Measurements from ENCODE around the gene MYO16. TPM values are rescaled to one million over a fixed set of nuclear protein-coding genes. Genes with fewer than 3 reads are reported as not detected.

Gene MYO16
- total RNA-seq, 1 donor = not detected

DNA sequence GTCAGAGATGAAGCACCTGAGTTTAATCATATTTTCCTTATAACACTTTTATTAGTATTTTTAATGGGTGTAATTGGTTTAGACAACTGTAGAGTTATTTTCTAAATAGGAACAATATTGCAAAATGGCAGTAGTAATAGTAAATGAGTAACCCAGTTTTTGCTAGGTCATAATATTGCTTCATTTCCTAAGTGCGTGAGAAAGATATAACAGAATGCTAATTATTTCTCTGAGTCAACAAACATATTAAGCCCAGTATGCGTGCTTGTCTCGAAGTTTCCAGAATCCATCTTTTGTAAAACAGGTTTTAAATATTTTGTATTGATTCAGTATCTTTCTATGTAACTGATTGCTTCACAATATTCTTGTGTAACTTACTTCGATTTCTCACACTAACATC lies 315.3 kb downstream of the MYO16 start:
- no peak overlapping the region for H3K4me2 ChIP-seq (ENCODE audit: insufficient read depth, low read length)

DNA sequence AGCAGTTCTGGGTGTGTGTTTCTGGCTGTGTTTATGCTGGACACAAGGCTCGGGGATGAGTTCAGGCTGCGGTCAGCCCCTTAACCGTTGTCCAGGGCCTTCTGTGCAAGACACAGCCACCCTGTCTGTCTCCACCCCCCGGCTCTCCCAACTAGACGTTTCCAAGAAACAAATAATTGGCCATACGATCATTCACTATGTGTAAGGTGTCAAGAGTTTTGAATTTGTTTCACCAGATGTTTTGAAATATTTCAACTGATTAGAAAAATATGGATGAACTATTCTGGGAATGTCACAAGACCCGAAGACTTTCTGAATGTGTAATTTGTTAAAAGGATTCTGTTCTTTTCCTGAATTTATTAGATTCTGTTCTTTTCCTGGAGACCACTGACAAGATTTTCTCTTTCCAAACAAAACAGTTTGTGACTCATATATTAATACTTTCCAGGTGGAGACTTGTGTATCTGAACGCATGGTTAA lies 318.2 kb downstream of the MYO16 start:
- Histone ChIP-seq H3K4me1 (ENCODE audit: insufficient read depth, low read length) (no peaks in the 10 kb centered on the region), H3K36me3 (ENCODE audit: insufficient read depth, low read length) (no peaks in the 10 kb centered on the region), H4K20me1 (ENCODE audit: insufficient read depth, low read length) (no peaks in the 10 kb centered on the region), H3K4me2 (ENCODE audit: insufficient read depth, low read length) (no peak overlapping the region), H2AFZ (ENCODE audit: low read length) (peak overlapping the region; percentile 14), H3K79me2 (ENCODE audit: insufficient read depth, low read length) (no peaks in the 10 kb centered on the region), H3K4me3 (ENCODE audit: insufficient read depth, low read length) (no peak overlapping the region), H3K9me3 (ENCODE audit: low read depth, low read length) (no peaks in the 10 kb centered on the region), H3K27me3 (ENCODE audit: insufficient read depth, low read length) (no peaks in the 10 kb centered on the region), H3K27ac (ENCODE audit: low read depth, low read length) (no peak overlapping the region)
- TF ChIP-seq CTCF (IDR thresholded peaks at IDR 0.05; ENCODE audit: extremely low read depth, low read depth, low read length) = no peak
- no peak for DNase-seq (ENCODE audit: insufficient read length, low spot score, missing footprints)

More for the DNA sequence above, 315.3 kb downstream of the MYO16 start:
- no peak for DNase-seq (ENCODE audit: insufficient read length, low spot score, missing footprints)
- Histone ChIP-seq H2AFZ (ENCODE audit: low read length) (no peak overlapping the region), H3K36me3 (ENCODE audit: insufficient read depth, low read length) (no peaks in the 10 kb centered on the region), H3K4me3 (ENCODE audit: insufficient read depth, low read length) (no peak overlapping the region), H3K9me3 (ENCODE audit: low read depth, low read length) (no peaks in the 10 kb centered on the region), H3K79me2 (ENCODE audit: insufficient read depth, low read length) (no peaks in the 10 kb centered on the region), H3K27ac (ENCODE audit: low read depth, low read length) (no peak overlapping the region), H3K4me1 (ENCODE audit: insufficient read depth, low read length) (no peaks in the 10 kb centered on the region), H3K27me3 (ENCODE audit: insufficient read depth, low read length) (no peaks in the 10 kb centered on the region), H4K20me1 (ENCODE audit: insufficient read depth, low read length) (no peaks in the 10 kb centered on the region)
- no peak for TF ChIP-seq CTCF (IDR thresholded peaks at IDR 0.05; ENCODE audit: extremely low read depth, low read depth, low read length)

DNA sequence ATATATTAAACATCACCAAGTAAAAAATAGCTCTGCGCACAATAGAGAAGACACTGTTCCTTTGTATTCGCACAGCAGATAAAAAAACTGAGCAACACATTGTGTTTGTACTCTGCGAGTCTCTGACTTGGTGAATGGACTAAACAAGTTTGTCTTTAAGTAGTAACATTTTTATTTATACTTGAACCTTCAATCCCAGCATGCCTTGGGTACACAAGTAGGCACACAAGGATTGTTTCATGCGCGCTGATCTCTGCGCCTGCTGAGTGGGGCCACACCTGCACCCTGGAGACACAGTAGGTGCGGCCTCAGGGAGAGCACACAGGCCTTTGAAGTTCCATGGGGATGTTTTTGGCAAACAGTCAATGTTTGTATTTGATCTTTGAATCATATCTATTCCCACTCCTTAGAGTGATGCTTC lies 318.9 kb downstream of the MYO16 start:
- Histone ChIP-seq H3K4me3 (ENCODE audit: insufficient read depth, low read length) (no peak overlapping the region), H2AFZ (ENCODE audit: low read length) (no peak overlapping the region), H3K27me3 (ENCODE audit: insufficient read depth, low read length) (no peaks in the 10 kb centered on the region), H3K79me2 (ENCODE audit: insufficient read depth, low read length) (no peaks in the 10 kb centered on the region), H3K27ac (ENCODE audit: low read depth, low read length) (no peak overlapping the region), H3K36me3 (ENCODE audit: insufficient read depth, low read length) (no peaks in the 10 kb centered on the region), H3K4me1 (ENCODE audit: insufficient read depth, low read length) (no peaks in the 10 kb centered on the region), H3K4me2 (ENCODE audit: insufficient read depth, low read length) (no peak overlapping the region), H3K9me3 (ENCODE audit: low read depth, low read length) (no peaks in the 10 kb centered on the region), H4K20me1 (ENCODE audit: insufficient read depth, low read length) (no peaks in the 10 kb centered on the region)
- DNase-seq (ENCODE audit: insufficient read length, low spot score, missing footprints) = no peak
- no peak for TF ChIP-seq CTCF (IDR thresholded peaks at IDR 0.05; ENCODE audit: extremely low read depth, low read depth, low read length)

GRCh38 chr13:108950333-108951010 lies 321.1 kb downstream of the MYO16 start:
- no peaks in the 10 kb centered on the region for H3K36me3 ChIP-seq (ENCODE audit: insufficient read depth, low read length)
- no peak overlapping the region for H2AFZ ChIP-seq (ENCODE audit: low read length)
- no peaks in the 10 kb centered on the region for H3K4me1 ChIP-seq (ENCODE audit: insufficient read depth, low read length)
- no peaks in the 10 kb centered on the region for H3K9me3 ChIP-seq (ENCODE audit: low read depth, low read length)
- no peak for TF ChIP-seq CTCF (IDR thresholded peaks at IDR 0.05; ENCODE audit: extremely low read depth, low read depth, low read length)
- H4K20me1 ChIP-seq (ENCODE audit: insufficient read depth, low read length) = no peaks in the 10 kb centered on the region
- no peak overlapping the region for H3K4me2 ChIP-seq (ENCODE audit: insufficient read depth, low read length)
- no peak for DNase-seq (ENCODE audit: insufficient read length, low spot score, missing footprints)
- no peaks in the 10 kb centered on the region for H3K27me3 ChIP-seq (ENCODE audit: insufficient read depth, low read length)
- H3K79me2 ChIP-seq (ENCODE audit: insufficient read depth, low read length) = no peaks in the 10 kb centered on the region
- no peak overlapping the region for H3K4me3 ChIP-seq (ENCODE audit: insufficient read depth, low read length)
- no peak overlapping the region for H3K27ac ChIP-seq (ENCODE audit: low read depth, low read length)

All from osteoblast (primary cell).